ENCODE data around the gene CMTM1. TPM values are rescaled to one million over a fixed set of nuclear protein-coding genes. Genes with fewer than 3 reads are reported as not detected.

Gene CMTM1
- total RNA-seq, 2 experiments from 2014 or later: 0.61 TPM; not detected in 1

Other genes with a start within 250 kb of the CMTM1 start
- gene CDH5, start 199.7 kb upstream of the CMTM1 start, total RNA-seq: not detected
- not detected for gene BEAN1, start 139.1 kb upstream of the CMTM1 start, total RNA-seq
- gene TK2, start 16.3 kb upstream of the CMTM1 start, total RNA-seq: 1 to 10 TPM; 3.3 to 4.4 TPM
- gene CKLF, start 13.9 kb upstream of the CMTM1 start, total RNA-seq: 10 to 100 TPM in 1 of 2 experiments, 1 to 10 TPM in 1; 7.9 to 11.1 TPM
- not detected for gene CMTM2, start 13.0 kb downstream of the CMTM1 start, total RNA-seq
- gene CMTM3, start 38.3 kb downstream of the CMTM1 start, total RNA-seq: 10 to 100 TPM; 40.0 to 40.6 TPM
- under 1 TPM; 0.84 to 0.89 TPM for gene CMTM4, start 130.3 kb downstream of the CMTM1 start, total RNA-seq
- 100 to 1,000 TPM; 102 to 114 TPM for gene DYNC1LI2, start 185.2 kb downstream of the CMTM1 start, total RNA-seq
- gene TERB1, start 235.1 kb downstream of the CMTM1 start, total RNA-seq: not detected

Measured in CD8-positive, alpha-beta T cell (primary cell).